NCI-H2196 (cell line): ENCODE data around the gene NR1H2.
"Not testable (repeated sequence)": the region's sequence is repeated elsewhere in the genome, so short reads cannot be mapped to it uniquely, and the experiment has no call there.

Experiments
- DNase-seq: peaks from one replicate; lab custom pipeline; 2025; ENCODE audit not compliant: unreplicated experiment; lab: John Stamatoyannopoulos, UW

Gene NR1H2

GRCh38 chr19:50344661-50345318 is 31.5 kb upstream of the NR1H2 start:
- DNase-seq: no peak

- DNase-seq: not testable (repeated sequence)
Observed at GRCh38 chr19:50347089-50347581, 29.1 kb upstream of the NR1H2 start.

GRCh38 chr19:50349277-50350057 is 26.8 kb upstream of the NR1H2 start:
- DNase-seq: no peak

- no peak for DNase-seq
Observed at GRCh38 chr19:50352242-50352641, 24.0 kb upstream of the NR1H2 start.

GRCh38 chr19:50353487-50353880 is 22.8 kb upstream of the NR1H2 start:
- not testable (repeated sequence) for DNase-seq

GRCh38 chr19:50356691-50357177 is 19.5 kb upstream of the NR1H2 start:
- DNase-seq: no peak

GRCh38 chr19:50357178-50358100 is 18.8 kb upstream of the NR1H2 start:
- DNase-seq: peak; percentile 82

- peak; percentile 87 for DNase-seq
Observed at GRCh38 chr19:50358483-50359327, 17.6 kb upstream of the NR1H2 start.

- no peak for DNase-seq
Observed at GRCh38 chr19:50359328-50359818, 16.9 kb upstream of the NR1H2 start.

- no peak for DNase-seq
Observed at GRCh38 chr19:50361290-50362029, 14.8 kb upstream of the NR1H2 start.

- DNase-seq: no peak
Observed at GRCh38 chr19:50362030-50362412, 14.2 kb upstream of the NR1H2 start.

- no peak for DNase-seq
Observed at GRCh38 chr19:50362656-50363424, 13.4 kb upstream of the NR1H2 start.

GRCh38 chr19:50365434-50366306 is 10.6 kb upstream of the NR1H2 start, which contains the start of gene NAPSA:
Gene NAPSA (minus strand): TSS chr19:50365639. CDS start chr19:50365621, 18 bp downstream.
- no peak for DNase-seq

GRCh38 chr19:50368649-50369570 is 7.3 kb upstream of the NR1H2 start:
- DNase-seq: peak; percentile 75

- no peak for DNase-seq
Observed at GRCh38 chr19:50371914-50372475, 4.3 kb upstream of the NR1H2 start.

GRCh38 chr19:50377051-50377461 is 799 bp downstream of the NR1H2 start:
- DNase-seq: peak; percentile 86
